CD4-positive, alpha-beta memory T cell (primary cell): Measurements from ENCODE around the gene ERAL1. TPM values are rescaled to one million over a fixed set of nuclear protein-coding genes. Genes with fewer than 3 reads are reported as not detected.

Experiments used
- CTCF ChIA-PET: fragments of 350-600 bp; sonication (Branson Sonifier 250); formaldehyde crosslinking; loops from one replicate; lab custom pipeline; 2021; ENCODE audit warnings: inconsistent platforms; ENCODE audit not compliant: partially characterized antibody; lab: Charles Lee
- POLR2A ChIA-PET: fragments of 350-600 bp; sonication (Branson Sonifier 250); formaldehyde crosslinking; loops from one replicate; lab custom pipeline; 2021; ENCODE audit not compliant: partially characterized antibody; lab: Charles Lee
- DNase-seq, 5 donors: peaks; one replicate each; pipeline versions ENCODE4 v3.0.0 to v3.0.0-alpha.2; 2020 to 2022; ENCODE audit warnings: mixed read lengths in 1 of 5
- H3K27ac ChIP-seq: one replicate; pipeline ENCODE4 v1.7.0; 2013; ENCODE audit warnings: low read depth, low read length
- H3K27me3 ChIP-seq: 2 replicates; pipeline ENCODE4 v1.7.0; 2013; ENCODE audit warnings: mild to moderate bottlenecking, low read length, moderate library complexity; ENCODE audit not compliant: insufficient read depth
- H3K36me3 ChIP-seq: 2 replicates; pipeline ENCODE4 v1.7.0; 2013; ENCODE audit warnings: mild to moderate bottlenecking, low read length, moderate library complexity; ENCODE audit not compliant: insufficient read depth
- H3K4me1 ChIP-seq: 2 replicates; pipeline ENCODE4 v1.7.0; 2013; ENCODE audit warnings: mild to moderate bottlenecking, low read length, moderate library complexity; ENCODE audit not compliant: insufficient read depth
- H3K4me3 ChIP-seq, 2 donors: one replicate each; pipeline ENCODE4 v1.7.0; 2013; ENCODE audit warnings: low read length in 2 of 2, mild to moderate bottlenecking in 1 of 2
- H3K9me3 ChIP-seq, 2 donors: one replicate each; pipeline ENCODE4 v1.7.0; 2013; ENCODE audit warnings: low read length in 2 of 2, control low read depth in 1 of 2; ENCODE audit not compliant: control insufficient read depth in 1 of 2
- H3K27ac Mint-ChIP-seq, 7 donors: one replicate each; pipeline ENCODE4 v1.8.0; 2020 to 2021; ENCODE audit warnings: mixed read lengths in 7 of 7, mild to moderate bottlenecking in 6 of 7, inconsistent platforms in 3 of 7, moderate library complexity in 3 of 7
- H3K27me3 Mint-ChIP-seq, 2 donors: one replicate each; pipeline ENCODE4 v1.8.0; 2020 to 2021; ENCODE audit warnings: mixed read lengths in 2 of 2
- H3K36me3 Mint-ChIP-seq, 2 donors: one replicate each; pipeline ENCODE4 v1.8.0; 2020 to 2021; ENCODE audit warnings: mixed read lengths in 2 of 2, inconsistent platforms in 1 of 2, mild to moderate bottlenecking in 1 of 2
- H3K4me1 Mint-ChIP-seq, 4 donors: one replicate each; pipeline ENCODE4 v1.8.0; 2020 to 2021; ENCODE audit warnings: mixed read lengths in 4 of 4, mild to moderate bottlenecking in 1 of 4
- H3K4me3 Mint-ChIP-seq, 8 donors: one replicate each; pipeline ENCODE4 v1.8.0; 2020 to 2021; ENCODE audit warnings: mixed read lengths in 8 of 8, mild to moderate bottlenecking in 7 of 8, moderate library complexity in 6 of 8, inconsistent platforms in 3 of 8
- H3K9me3 Mint-ChIP-seq, 8 donors: one replicate each; pipeline ENCODE4 v1.8.0; 2020 to 2021; ENCODE audit warnings: mixed read lengths in 8 of 8, mild to moderate bottlenecking in 5 of 8, inconsistent platforms in 3 of 8, moderate library complexity in 1 of 8
- intact Hi-C: fragments of 100-400 bp; cut with micrococcal nuclease; formaldehyde crosslinking; loops from one replicate; pipeline ENCODE4 v1.15.1; 2023
- polyA plus RNA-seq, 2 donors: library from polyadenylated mRNA; unstranded; fragments of 300-500 nt; fragmentation: Illumina TruSeq; gene quantifications; one replicate each; pipeline ENCODE4 v1.2.3, GENCODE V29; 2021
- total RNA-seq, 2 experiments: library from RNA; stranded (reverse); gene quantifications; one replicate each; pipeline ENCODE4 v1.2.3, GENCODE V29; 2021

ERAL1 gene
- total and polyA plus RNA-seq, 4 experiments from 2014 or later, result 23.5 to 41.7 (median 32.7) TPM

DNA sequence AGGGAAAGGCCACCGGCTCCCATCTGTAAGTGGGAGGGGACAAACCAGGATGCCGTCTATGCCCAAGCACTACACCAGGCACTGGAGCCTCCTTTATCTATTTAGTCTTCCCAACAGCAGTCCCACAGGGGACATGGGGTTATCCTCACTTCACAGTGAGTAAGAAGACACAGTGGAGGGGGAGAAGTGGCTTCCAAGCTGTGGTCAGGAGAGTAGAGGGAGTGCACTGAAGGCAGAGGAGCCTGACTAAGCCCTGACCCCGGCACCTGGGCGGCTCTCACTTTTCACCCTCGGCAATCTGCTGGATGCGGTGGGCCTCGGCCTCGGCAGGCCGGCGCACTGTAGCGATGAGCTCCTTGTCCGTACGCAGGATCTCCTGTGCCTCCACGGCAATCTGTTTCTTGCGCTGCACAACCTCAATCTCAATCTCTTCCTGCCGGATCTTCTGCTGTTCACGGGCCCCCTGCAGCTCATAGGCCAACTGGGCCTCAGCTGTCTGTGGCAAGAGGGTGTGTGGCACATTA, 26.8 kb downstream of the ERAL1 start:
- no peak overlapping the region for H3K4me3 ChIP-seq
- H3K36me3 ChIP-seq, result peaks cover 80% of the 10 kb centered on the region
- intact Hi-C loops, result no loop called here
- no peaks in the 10 kb centered on the region for H3K27me3 Mint-ChIP-seq
- H3K4me3 Mint-ChIP-seq, result no peak overlapping the region
- POLR2A ChIA-PET, result interaction anchor here (1.3 to 2.1 kb wide), 2 partner anchors 12 to 16 kb away, joined by 9 read pairs; partner anchors contain the start of gene FLOT2
- H3K4me1 ChIP-seq, result no peaks in the 10 kb centered on the region
- no peak overlapping the region for H3K27ac Mint-ChIP-seq
- H3K4me1 Mint-ChIP-seq, result peaks cover 0 to 9% (median 2%) of the 10 kb centered on the region in 4 donors
- no peak overlapping the region for H3K27ac ChIP-seq
- no peak for DNase-seq
- H3K27me3 ChIP-seq, result no peaks in the 10 kb centered on the region
- H3K9me3 ChIP-seq, result no peaks in the 10 kb centered on the region
- H3K36me3 Mint-ChIP-seq, result peaks cover 54 to 73% of the 10 kb centered on the region in 2 donors
- peaks cover 0 to 2% (median 0%) of the 10 kb centered on the region in 8 donors for H3K9me3 Mint-ChIP-seq
- CTCF ChIA-PET, result interaction anchor here (1.5 to 1.7 kb wide), 2 partner anchors 10 to 14 kb away, joined by 3 read pairs; no protein-coding TSS in a partner anchor

DNA sequence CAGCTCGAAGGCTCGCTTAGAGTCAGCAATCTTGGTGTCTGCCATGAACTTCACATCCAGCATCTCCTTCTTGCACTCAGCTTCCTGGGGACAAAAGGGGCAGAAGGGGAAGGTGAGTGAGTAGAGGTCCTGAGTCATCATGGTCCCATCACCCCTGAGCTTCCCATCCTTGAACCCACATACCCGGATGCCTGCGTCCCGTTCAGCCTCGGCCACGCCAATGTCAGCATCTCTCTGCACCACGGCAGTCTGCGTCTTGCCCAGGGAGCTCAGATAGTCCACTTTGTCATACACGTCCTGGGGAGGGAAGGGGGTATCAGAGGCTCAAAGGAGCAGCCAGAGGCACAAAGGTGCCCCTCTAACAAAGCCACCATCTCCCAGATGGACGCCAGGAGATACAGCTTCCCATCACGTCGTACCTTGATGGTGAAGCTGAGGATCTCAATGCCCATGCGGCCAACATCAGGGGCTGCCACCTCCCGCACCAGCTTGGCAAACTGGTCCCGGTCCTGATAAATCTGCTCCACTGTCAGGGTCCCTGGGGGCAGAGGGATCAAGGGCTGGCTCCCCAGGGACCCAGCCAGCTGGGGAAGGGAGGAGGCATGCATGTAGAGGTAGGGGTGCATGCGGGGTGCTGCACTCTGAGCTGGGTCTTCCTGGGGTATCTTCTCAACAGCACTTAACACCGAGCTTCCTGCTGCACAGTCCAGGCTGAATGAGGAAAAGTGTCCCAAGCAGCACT, 27.5 kb downstream of the ERAL1 start:
- no peak overlapping the region for H3K4me3 ChIP-seq
- POLR2A ChIA-PET, result interaction anchor here (1.0 to 2.1 kb wide), 5 partner anchors 11 to 21 kb away, joined by 3 to 9 read pairs (median 5); partner anchors contain the start of gene FLOT2
- peak overlapping the region in 3 of 7 donors; percentile 2 to 52 (median 43) for H3K27ac Mint-ChIP-seq
- H3K27me3 Mint-ChIP-seq, result no peaks in the 10 kb centered on the region
- no peak for DNase-seq
- intact Hi-C loops, result no loop called here
- peaks cover 0 to 13% (median 5%) of the 10 kb centered on the region in 4 donors for H3K4me1 Mint-ChIP-seq
- peaks cover 54 to 72% of the 10 kb centered on the region in 2 donors for H3K36me3 Mint-ChIP-seq
- no peaks in the 10 kb centered on the region for H3K4me1 ChIP-seq
- H3K9me3 ChIP-seq, result no peaks in the 10 kb centered on the region
- H3K36me3 ChIP-seq, result peaks cover 84% of the 10 kb centered on the region
- H3K9me3 Mint-ChIP-seq, result peaks cover 0 to 2% (median 0%) of the 10 kb centered on the region in 8 donors
- H3K27ac ChIP-seq, result no peak overlapping the region
- no peaks in the 10 kb centered on the region for H3K27me3 ChIP-seq
- no peak overlapping the region for H3K4me3 Mint-ChIP-seq
- CTCF ChIA-PET, result interaction anchor here (0.8 to 1.7 kb wide), 3 partner anchors 11 to 235 kb away, joined by 3 read pairs; no protein-coding TSS in a partner anchor

DNA sequence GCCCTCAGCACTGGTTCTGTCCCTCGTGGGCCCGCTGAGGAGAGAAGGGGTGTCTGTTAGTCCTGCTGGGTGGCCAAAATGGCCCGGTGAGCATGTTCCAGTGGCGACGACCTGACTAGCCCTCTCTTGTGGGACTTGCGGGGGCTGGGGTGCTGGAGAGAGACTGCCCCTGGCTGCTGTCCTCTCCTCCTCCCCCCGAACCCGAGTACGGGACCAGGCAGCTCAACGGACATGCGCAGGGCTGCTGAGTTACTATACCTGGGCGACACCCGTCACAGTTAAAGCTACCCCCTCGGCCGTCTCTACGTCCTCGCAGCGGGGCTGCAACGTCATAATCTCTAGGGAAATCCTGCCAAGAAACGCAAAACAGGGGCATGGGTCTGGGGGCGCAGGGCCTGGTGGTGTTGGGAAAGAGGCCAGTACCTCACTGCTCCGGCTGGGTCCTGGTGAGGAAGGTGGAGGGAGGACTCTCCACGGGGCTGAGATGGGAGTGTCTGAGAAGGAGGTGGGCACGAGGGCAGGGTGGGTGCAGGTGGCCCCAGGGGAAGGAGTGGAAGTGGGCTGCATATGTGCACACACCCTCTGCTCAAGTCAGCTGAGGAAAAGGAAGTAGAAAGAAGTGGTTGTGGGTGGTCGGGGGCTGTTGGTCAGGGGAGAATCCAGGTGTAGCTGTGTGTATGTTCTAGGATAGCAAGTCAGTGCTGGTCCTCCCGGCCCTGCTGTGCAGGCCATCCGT, 29.3 kb downstream of the ERAL1 start:
- Mint-ChIP-seq H3K27me3 (no peaks in the 10 kb centered on the region), H3K4me3 (no peak overlapping the region), H3K27ac (peak overlapping the region in 2 of 7 donors; percentile 35 to 80), H3K9me3 (no peaks in the 10 kb centered on the region), H3K4me1 (peaks cover 1 to 17% (median 9%) of the 10 kb centered on the region in 4 donors), H3K36me3 (peaks cover 45 to 65% of the 10 kb centered on the region in 2 donors)
- ChIA-PET POLR2A (interaction anchor here (0.6 to 1.1 kb wide), 4 partner anchors 12 to 42 kb away, joined by 3 to 7 read pairs (median 4); partner anchors contain the start of genes FAM222B and FLOT2), CTCF (interaction anchor here (1.1 to 1.3 kb wide), 2 partner anchors 13 to 20 kb away, joined by 3 read pairs; no protein-coding TSS in a partner anchor)
- intact Hi-C loops, result no loop called here
- DNase-seq, result no peak
- no peak overlapping the region for H3K27ac ChIP-seq
- no peak overlapping the region for H3K4me3 ChIP-seq
- H3K36me3 ChIP-seq, result peaks cover 87% of the 10 kb centered on the region
- no peaks in the 10 kb centered on the region for H3K9me3 ChIP-seq
- H3K4me1 ChIP-seq, result peaks cover 4% of the 10 kb centered on the region
- no peaks in the 10 kb centered on the region for H3K27me3 ChIP-seq

GRCh38 chr17:28885363-28885762, 30.5 kb downstream of the ERAL1 start:
- Histone ChIP-seq H3K36me3 (peaks cover 75% of the 10 kb centered on the region), H3K4me3 (no peak overlapping the region), H3K4me1 (peaks cover 9% of the 10 kb centered on the region), H3K27ac (no peak overlapping the region), H3K9me3 (no peaks in the 10 kb centered on the region), H3K27me3 (no peaks in the 10 kb centered on the region)
- DNase-seq, result no peak
- H3K4me1 Mint-ChIP-seq, result peaks cover 4 to 26% (median 13%) of the 10 kb centered on the region in 4 donors
- H3K36me3 Mint-ChIP-seq, result peaks cover 35 to 56% of the 10 kb centered on the region in 2 donors
- peak overlapping the region in 4 of 7 donors; percentile 4 to 82 (median 50) for H3K27ac Mint-ChIP-seq
- POLR2A ChIA-PET, result no interaction called here
- CTCF ChIA-PET, result interaction anchor here (1.0 kb wide), 1 partner anchor 12 kb away, joined by 3 read pairs; the partner anchor contains the start of gene FLOT2
- H3K4me3 Mint-ChIP-seq, result no peak overlapping the region
- H3K9me3 Mint-ChIP-seq, result no peaks in the 10 kb centered on the region
- intact Hi-C loops, result no loop called here
- H3K27me3 Mint-ChIP-seq, result no peaks in the 10 kb centered on the region

GRCh38 chr17:28885951-28886350, 31.1 kb downstream of the ERAL1 start:
- peaks cover 32 to 54% of the 10 kb centered on the region in 2 donors for H3K36me3 Mint-ChIP-seq
- intact Hi-C loops, result no loop called here
- H3K4me3 ChIP-seq, result no peak overlapping the region
- no peak for DNase-seq
- ChIA-PET POLR2A (interaction anchor here (1.2 kb wide), 1 partner anchor 12 kb away, joined by 3 read pairs; the partner anchor contains the start of gene FLOT2), CTCF (interaction anchor here (1.0 kb wide), 1 partner anchor 12 kb away, joined by 3 read pairs; the partner anchor contains the start of gene FLOT2)
- no peak overlapping the region for H3K27ac ChIP-seq
- peaks cover 9% of the 10 kb centered on the region for H3K4me1 ChIP-seq
- H3K27me3 ChIP-seq, result no peaks in the 10 kb centered on the region
- no peaks in the 10 kb centered on the region for H3K27me3 Mint-ChIP-seq
- peaks cover 4 to 32% (median 15%) of the 10 kb centered on the region in 4 donors for H3K4me1 Mint-ChIP-seq
- H3K9me3 ChIP-seq, result no peaks in the 10 kb centered on the region
- no peak overlapping the region for H3K4me3 Mint-ChIP-seq
- peak overlapping the region in 2 of 7 donors; percentile 36 to 74 for H3K27ac Mint-ChIP-seq
- H3K9me3 Mint-ChIP-seq, result no peaks in the 10 kb centered on the region
- peaks cover 69% of the 10 kb centered on the region for H3K36me3 ChIP-seq

DNA sequence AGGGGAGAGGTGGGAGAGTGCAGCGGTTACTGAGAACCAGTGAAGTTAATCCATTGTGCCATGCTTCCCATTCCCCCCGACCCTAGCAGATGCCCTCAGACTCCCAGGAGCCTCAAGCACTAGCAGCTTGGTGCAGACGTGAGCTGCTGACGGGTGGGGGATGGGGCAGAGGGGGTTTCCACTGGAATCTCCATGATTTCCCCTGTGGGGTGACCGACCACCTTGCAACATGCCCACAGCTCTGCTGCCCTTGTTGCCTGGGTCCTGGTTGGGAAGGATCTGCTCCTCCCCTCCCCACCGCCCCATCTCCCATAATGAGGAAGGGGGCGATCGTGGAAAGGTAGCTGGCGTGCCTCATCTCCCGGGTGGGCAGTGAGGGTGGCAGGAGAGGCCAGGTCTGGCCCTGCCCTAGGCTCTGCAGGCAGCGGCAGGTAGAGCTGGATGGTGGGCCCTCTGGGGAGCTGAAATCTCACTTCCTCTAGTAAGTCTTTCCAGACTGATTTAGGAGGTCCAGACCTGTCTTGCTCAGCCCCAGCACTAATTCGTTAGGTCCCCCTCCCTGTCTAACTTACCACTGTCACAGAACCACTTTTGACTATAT, 33.2 kb downstream of the ERAL1 start:
- no peak overlapping the region for H3K4me3 ChIP-seq
- ChIA-PET POLR2A (interaction anchor here (1.6 to 2.3 kb wide), 2 partner anchors 9 to 15 kb away, joined by 5 to 6 read pairs; partner anchors contain the start of genes DHRS13 and FLOT2), CTCF (interaction anchor here (1.1 kb wide), 1 partner anchor 124 kb away, joined by 6 read pairs; no protein-coding TSS in a partner anchor)
- no peak for DNase-seq
- no peak overlapping the region for H3K27ac ChIP-seq
- no peaks in the 10 kb centered on the region for H3K27me3 ChIP-seq
- Mint-ChIP-seq H3K4me1 (peaks cover 17 to 52% (median 31%) of the 10 kb centered on the region in 4 donors), H3K4me3 (no peak overlapping the region), H3K9me3 (no peaks in the 10 kb centered on the region), H3K36me3 (peaks cover 20 to 49% of the 10 kb centered on the region in 2 donors), H3K27me3 (no peaks in the 10 kb centered on the region), H3K27ac (peak overlapping the region in 2 of 7 donors; percentile 46 to 57)
- peaks cover 49% of the 10 kb centered on the region for H3K36me3 ChIP-seq
- peaks cover 25% of the 10 kb centered on the region for H3K4me1 ChIP-seq
- intact Hi-C loops, result no loop called here
- H3K9me3 ChIP-seq, result no peaks in the 10 kb centered on the region
